Coronary artery (tissue), 2 donors: ENCODE data around the gene RAD51AP1.
"Not testable (repeated sequence)": the region's sequence is repeated elsewhere in the genome, so short reads cannot be mapped to it uniquely, and the experiment has no call there.

Source experiments
- DNase-seq: peaks from one replicate; pipeline ENCODE4 v3.0.0-alpha.2; 2017; ENCODE audit warnings: low spot score
- H3K27ac ChIP-seq, 2 donors: fragments of 200-600 bp; sonication (generic); one replicate each; pipeline ENCODE4 v1.5.1; 2016 to 2019
- H3K4me3 ChIP-seq: fragments of 200-600 bp; sonication (generic); 2 replicates; pipeline ENCODE4 v1.5.1; 2016; ENCODE audit warnings: mild to moderate bottlenecking, moderate library complexity
- TF ChIP-seq, protein P1 (sequence below): fragments of 200-600 bp; sonication (generic); IDR thresholded peaks from one replicate; pipeline ENCODE4 v1.5.1; 2019; ENCODE audit warnings: antibody characterized with exemption

Gene RAD51AP1

DNA sequence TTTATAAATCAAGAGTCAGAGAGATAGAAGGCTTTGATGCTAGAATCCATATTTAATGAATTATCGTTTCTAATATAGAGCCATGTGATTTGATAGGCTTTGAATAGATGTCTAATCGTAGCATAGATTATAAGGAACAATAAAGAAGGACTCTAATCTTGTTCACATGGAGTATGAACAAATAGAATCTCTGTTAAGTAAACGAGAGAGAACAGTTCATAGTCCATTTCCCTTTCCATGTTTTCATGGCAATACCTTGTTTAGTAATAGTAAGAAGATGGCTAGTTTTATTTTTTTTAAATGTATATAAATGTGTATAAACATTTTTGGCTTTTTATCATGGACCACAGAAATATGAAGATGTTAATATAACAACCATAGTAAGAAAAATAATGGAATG lies 32.3 kb upstream of the RAD51AP1 start:
- Histone ChIP-seq H3K27ac (no peak overlapping the region), H3K4me3 (no peak overlapping the region)
- no peak for DNase-seq
- TF ChIP-seq, protein P1, sequence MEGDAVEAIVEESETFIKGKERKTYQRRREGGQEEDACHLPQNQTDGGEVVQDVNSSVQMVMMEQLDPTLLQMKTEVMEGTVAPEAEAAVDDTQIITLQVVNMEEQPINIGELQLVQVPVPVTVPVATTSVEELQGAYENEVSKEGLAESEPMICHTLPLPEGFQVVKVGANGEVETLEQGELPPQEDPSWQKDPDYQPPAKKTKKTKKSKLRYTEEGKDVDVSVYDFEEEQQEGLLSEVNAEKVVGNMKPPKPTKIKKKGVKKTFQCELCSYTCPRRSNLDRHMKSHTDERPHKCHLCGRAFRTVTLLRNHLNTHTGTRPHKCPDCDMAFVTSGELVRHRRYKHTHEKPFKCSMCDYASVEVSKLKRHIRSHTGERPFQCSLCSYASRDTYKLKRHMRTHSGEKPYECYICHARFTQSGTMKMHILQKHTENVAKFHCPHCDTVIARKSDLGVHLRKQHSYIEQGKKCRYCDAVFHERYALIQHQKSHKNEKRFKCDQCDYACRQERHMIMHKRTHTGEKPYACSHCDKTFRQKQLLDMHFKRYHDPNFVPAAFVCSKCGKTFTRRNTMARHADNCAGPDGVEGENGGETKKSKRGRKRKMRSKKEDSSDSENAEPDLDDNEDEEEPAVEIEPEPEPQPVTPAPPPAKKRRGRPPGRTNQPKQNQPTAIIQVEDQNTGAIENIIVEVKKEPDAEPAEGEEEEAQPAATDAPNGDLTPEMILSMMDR = no peak

DNA sequence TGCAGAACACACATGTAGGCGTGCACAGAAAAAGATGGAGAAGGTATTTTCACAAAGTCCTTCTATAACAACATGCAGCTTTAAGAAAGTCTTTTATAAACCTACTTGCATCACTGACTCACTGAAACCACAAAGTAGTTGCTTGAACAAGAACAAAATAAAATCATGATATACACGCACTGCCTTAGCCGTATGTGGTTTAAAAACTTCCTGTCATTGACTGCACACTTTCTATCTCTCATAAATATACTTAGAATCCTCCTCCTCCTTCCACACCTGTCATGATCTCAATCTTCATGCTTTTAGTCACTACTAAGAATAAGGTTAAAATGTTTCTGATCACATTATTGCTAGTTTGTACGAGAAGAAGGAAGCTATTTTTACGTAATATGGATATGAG lies 31.8 kb upstream of the RAD51AP1 start:
- H3K27ac ChIP-seq = no peak overlapping the region
- no peak for DNase-seq
- H3K4me3 ChIP-seq = no peak overlapping the region
- TF ChIP-seq, protein P1 = no peak

DNA sequence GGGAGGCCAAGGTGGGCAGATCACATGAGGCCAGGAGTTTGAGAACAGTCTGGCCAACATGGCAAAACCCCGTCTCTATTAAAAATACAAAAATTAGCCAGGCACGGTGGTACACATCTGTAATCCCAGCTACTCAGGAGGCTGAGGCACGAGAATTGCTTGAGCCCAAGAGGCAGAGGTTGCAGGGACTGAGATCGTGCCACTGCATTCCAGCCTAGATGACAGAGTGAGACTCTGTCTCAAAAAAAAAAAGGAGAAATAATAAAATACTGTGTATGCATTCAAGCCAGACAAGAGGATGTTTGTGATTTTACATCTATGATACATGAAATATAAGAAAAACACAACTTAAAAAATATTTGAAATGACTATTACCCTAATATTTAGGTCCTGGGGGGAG lies 30.2 kb upstream of the RAD51AP1 start:
- H3K27ac ChIP-seq, H3K4me3 ChIP-seq, DNase-seq: not testable (repeated sequence)

DNA sequence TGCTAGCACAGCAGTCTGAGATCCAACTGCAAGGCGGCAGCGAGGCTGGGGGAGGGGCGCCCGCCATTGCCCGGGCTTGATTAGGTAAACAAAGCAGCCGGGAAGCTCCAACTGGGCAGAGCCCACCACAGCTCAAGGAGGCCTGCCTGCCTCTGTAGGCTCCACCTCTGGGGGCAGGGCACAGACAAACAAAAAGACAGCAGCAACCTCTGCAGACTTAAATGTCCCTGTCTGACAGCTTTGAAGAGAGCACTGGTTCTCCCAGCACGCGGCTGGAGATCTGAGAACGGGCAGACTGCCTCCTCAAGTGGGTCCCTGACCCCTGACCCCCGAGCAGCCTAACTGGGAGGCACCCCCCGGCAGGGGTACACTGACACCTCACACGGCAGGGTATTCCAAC lies 29.4 kb upstream of the RAD51AP1 start:
- H3K27ac ChIP-seq, DNase-seq, H3K4me3 ChIP-seq: not testable (repeated sequence)

DNA sequence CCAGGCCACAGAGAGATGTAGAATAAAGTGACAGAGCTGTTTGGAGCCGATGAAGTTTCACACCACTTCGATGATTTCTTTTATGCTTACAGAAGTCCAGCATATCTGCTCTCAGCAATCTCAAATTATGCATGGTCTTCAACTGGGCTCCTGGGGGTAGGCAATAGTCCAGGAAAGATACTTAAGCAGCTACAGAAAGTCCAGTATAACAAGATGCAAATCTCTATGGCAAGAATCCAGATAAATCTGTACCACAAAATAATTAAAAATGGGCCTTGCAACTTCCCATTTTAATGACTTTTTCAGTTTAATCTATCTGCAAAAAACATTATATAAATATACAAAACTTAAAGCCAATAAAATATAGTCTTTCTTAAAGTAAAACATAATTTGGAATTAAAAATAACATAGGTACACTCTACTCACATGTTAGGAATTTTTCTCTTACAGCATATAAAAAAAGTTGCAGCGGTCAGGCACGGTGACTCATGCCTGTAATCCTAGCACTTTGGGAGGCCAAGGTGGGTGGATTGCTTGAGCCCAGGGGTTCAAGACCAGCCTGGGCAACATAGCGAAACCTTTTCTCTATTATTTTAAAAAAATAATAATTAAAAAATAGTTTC lies 20.5 kb upstream of the RAD51AP1 start:
- DNase-seq = no peak
- Histone ChIP-seq H3K4me3 (no peak overlapping the region), H3K27ac (no peak overlapping the region)
- TF ChIP-seq, protein P1 = no peak

DNA sequence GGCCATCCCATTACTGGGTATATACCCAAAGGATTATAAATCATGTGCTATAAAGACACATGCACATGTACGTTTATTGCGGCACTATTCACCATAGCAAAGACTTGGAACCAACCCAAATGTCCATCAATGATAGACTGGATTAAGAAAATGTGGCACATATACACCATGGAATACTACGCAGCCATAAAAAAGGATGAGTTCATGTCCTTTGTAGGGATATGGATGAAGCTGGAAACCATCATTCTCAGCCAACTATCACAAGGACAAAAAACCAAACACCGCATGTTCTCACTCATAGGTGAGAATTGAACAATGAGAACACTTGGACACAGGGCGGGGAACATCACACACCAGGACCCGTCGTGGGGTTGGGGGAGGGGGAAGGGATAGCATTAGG lies 15.2 kb upstream of the RAD51AP1 start:
- H3K4me3 ChIP-seq, H3K27ac ChIP-seq, DNase-seq: not testable (repeated sequence)

DNA sequence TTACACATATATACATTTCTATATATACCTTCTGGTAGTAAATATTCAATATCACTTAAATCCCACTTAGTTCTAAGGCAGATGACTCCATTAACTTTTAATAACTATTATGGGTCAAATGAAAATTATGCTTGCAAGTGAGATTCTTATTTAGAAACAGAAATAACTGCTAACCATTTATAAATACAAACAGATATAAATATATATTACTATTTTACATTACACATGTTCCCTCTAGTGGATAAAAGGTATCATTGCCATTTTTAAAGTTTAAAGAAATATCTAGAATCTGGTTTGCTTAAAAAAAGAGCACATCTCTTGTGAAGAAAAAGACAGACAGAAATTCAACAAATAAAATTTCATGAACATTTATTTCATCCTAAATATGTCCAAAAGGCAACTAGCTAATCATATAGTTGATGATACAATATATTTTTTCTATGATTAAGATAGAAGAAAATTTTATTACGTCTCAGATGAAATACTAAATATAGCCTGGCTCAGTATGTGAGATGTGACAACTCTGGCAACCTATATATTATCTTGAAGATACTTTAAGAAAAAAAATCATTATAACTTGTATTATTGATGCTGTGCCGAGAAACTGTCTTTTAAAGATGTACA lies 11.7 kb upstream of the RAD51AP1 start:
- DNase-seq = no peak

DNA sequence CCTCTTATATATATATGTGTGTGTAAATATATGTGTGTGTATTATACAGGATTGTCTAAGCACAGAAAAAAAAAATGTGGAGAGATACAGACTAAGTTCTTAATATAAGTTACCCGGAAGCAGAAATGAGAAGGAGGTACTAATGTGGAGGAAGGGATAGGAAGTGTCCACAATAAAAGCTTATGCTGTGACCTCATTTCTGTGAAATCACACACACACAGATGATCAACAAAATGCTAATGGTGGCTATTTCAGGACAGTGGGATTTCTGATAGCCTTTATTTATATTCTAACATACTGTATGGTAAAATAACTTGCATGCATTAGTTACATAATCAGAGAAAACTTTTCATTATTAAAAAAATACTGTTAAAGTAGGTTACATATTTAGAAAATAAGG lies 8.5 kb upstream of the RAD51AP1 start:
- TF ChIP-seq, protein P1 = no peak
- DNase-seq = no peak
- Histone ChIP-seq H3K27ac (no peak overlapping the region), H3K4me3 (no peak overlapping the region)

More for the DNA sequence above, 11.7 kb upstream of the RAD51AP1 start:
- Histone ChIP-seq H3K27ac (no peak overlapping the region), H3K4me3 (no peak overlapping the region)
- TF ChIP-seq, protein P1 = no peak
